ENCODE measurements around the gene PIGM. TPM values are rescaled to one million over a fixed set of nuclear protein-coding genes. Genes with fewer than 3 reads are reported as not detected.

Gene PIGM
- polyA plus RNA-seq, 4 donors: 1.1 to 16.2 (median 2.7) TPM

GRCh38 chr1:159986531-159986930, 45.3 kb downstream of the PIGM start:
- peak in 1 of 2 donors; percentile 50 for DNase-seq
- no peak overlapping the region for H3K27ac ChIP-seq (ENCODE audit: low read depth in 1 of 3, low read length in 2 of 3)
- H3K9me3 ChIP-seq (ENCODE audit: control insufficient read depth in 2 of 2, insufficient read depth in 1 of 2, low read depth in 1 of 2, low read length in 1 of 2): peaks cover 0 to 9% of the 10 kb centered on the region in 2 donors
- peaks cover 2 to 4% (median 4%) of the 10 kb centered on the region in 3 donors for H3K4me1 ChIP-seq (ENCODE audit: control insufficient read depth in 3 of 3, insufficient read depth in 2 of 3, low read depth in 1 of 3, low read length in 2 of 3)
- H3K36me3 ChIP-seq (ENCODE audit: control insufficient read depth in 3 of 3, insufficient read depth in 2 of 3, low read depth in 1 of 3, low read length in 3 of 3): peaks cover 0 to 6% (median 1%) of the 10 kb centered on the region in 3 donors
- no peak overlapping the region for H3K4me3 ChIP-seq (ENCODE audit: low read depth in 1 of 3, low read length in 3 of 3)
- H3K27me3 ChIP-seq (ENCODE audit: control insufficient read depth in 3 of 3, insufficient read depth in 3 of 3, low read length in 3 of 3): no peaks in the 10 kb centered on the region
- FAIRE-seq: no peak
- 19 to 70% (median 35%) methylated on average over 1 of the region's 1 CpG for WGBS, 3 donors

- FAIRE-seq: no peak
- Histone ChIP-seq H3K27ac (ENCODE audit: low read depth in 1 of 3, low read length in 2 of 3) (no peak overlapping the region), H3K4me3 (ENCODE audit: low read depth in 1 of 3, low read length in 3 of 3) (no peak overlapping the region), H3K4me1 (ENCODE audit: control insufficient read depth in 3 of 3, insufficient read depth in 2 of 3, low read depth in 1 of 3, low read length in 2 of 3) (peaks cover 2 to 4% (median 4%) of the 10 kb centered on the region in 3 donors), H3K9me3 (ENCODE audit: control insufficient read depth in 2 of 2, insufficient read depth in 1 of 2, low read depth in 1 of 2, low read length in 1 of 2) (peaks cover 0 to 9% of the 10 kb centered on the region in 2 donors), H3K27me3 (ENCODE audit: control insufficient read depth in 3 of 3, insufficient read depth in 3 of 3, low read length in 3 of 3) (no peaks in the 10 kb centered on the region), H3K36me3 (ENCODE audit: control insufficient read depth in 3 of 3, insufficient read depth in 2 of 3, low read depth in 1 of 3, low read length in 3 of 3) (peaks cover 0 to 10% (median 4%) of the 10 kb centered on the region in 3 donors)
- 78 to 91% (median 79%) methylated on average over 2 of the region's 2 CpGs for WGBS, 3 donors
- no peak for DNase-seq
Observed at GRCh38 chr1:159986093-159986492, 45.7 kb downstream of the PIGM start.

GRCh38 chr1:159985473-159985872, 46.3 kb downstream of the PIGM start:
- FAIRE-seq (no peak), DNase-seq (no peak)
- Histone ChIP-seq H3K4me1 (ENCODE audit: control insufficient read depth in 3 of 3, insufficient read depth in 2 of 3, low read depth in 1 of 3, low read length in 2 of 3) (peaks cover 2 to 4% (median 4%) of the 10 kb centered on the region in 3 donors), H3K9me3 (ENCODE audit: control insufficient read depth in 2 of 2, insufficient read depth in 1 of 2, low read depth in 1 of 2, low read length in 1 of 2) (peaks cover 0 to 9% of the 10 kb centered on the region in 2 donors), H3K27ac (ENCODE audit: low read depth in 1 of 3, low read length in 2 of 3) (peak overlapping the region in 1 of 3 donors; percentile 17), H3K27me3 (ENCODE audit: control insufficient read depth in 3 of 3, insufficient read depth in 3 of 3, low read length in 3 of 3) (no peaks in the 10 kb centered on the region), H3K36me3 (ENCODE audit: control insufficient read depth in 3 of 3, insufficient read depth in 2 of 3, low read depth in 1 of 3, low read length in 3 of 3) (peaks cover 0 to 16% (median 5%) of the 10 kb centered on the region in 3 donors), H3K4me3 (ENCODE audit: low read depth in 1 of 3, low read length in 3 of 3) (no peak overlapping the region)
- WGBS, 3 donors: 82 to 90% (median 88%) methylated on average over 6 of the region's 6 CpGs

- Histone ChIP-seq H3K27me3 (ENCODE audit: control insufficient read depth in 3 of 3, insufficient read depth in 3 of 3, low read length in 3 of 3) (no peaks in the 10 kb centered on the region), H3K27ac (ENCODE audit: low read depth in 1 of 3, low read length in 2 of 3) (no peak overlapping the region), H3K9me3 (ENCODE audit: control insufficient read depth in 2 of 2, insufficient read depth in 1 of 2, low read depth in 1 of 2, low read length in 1 of 2) (peaks cover 0 to 9% of the 10 kb centered on the region in 2 donors), H3K36me3 (ENCODE audit: control insufficient read depth in 3 of 3, insufficient read depth in 2 of 3, low read depth in 1 of 3, low read length in 3 of 3) (peaks cover 0 to 20% (median 10%) of the 10 kb centered on the region in 3 donors), H3K4me1 (ENCODE audit: control insufficient read depth in 3 of 3, insufficient read depth in 2 of 3, low read depth in 1 of 3, low read length in 2 of 3) (peaks cover 0 to 4% (median 4%) of the 10 kb centered on the region in 3 donors), H3K4me3 (ENCODE audit: low read depth in 1 of 3, low read length in 3 of 3) (no peak overlapping the region)
- DNase-seq (no peak), FAIRE-seq (no peak)
- 68 to 83% (median 70%) methylated on average over 5 of the region's 5 CpGs for WGBS, 3 donors
Observed at GRCh38 chr1:159983681-159984080, 48.1 kb downstream of the PIGM start.

- 60 to 83% (median 72%) methylated on average over 5 to 6 of the region's 6 CpGs for WGBS, 3 donors
Observed at GRCh38 chr1:159982280-159982679, 49.5 kb downstream of the PIGM start.

GRCh38 chr1:159981351-159982055, 50.3 kb downstream of the PIGM start:
- no peak for FAIRE-seq
- whole genome bisulfite sequencing, 3 donors: 87 to 97% (median 95%) methylated on average over 6 of the region's 6 CpGs
- Histone ChIP-seq H3K27ac (ENCODE audit: low read depth in 1 of 3, low read length in 2 of 3) (no peak overlapping the region), H3K9me3 (ENCODE audit: control insufficient read depth in 2 of 2, insufficient read depth in 1 of 2, low read depth in 1 of 2, low read length in 1 of 2) (peaks cover 0 to 2% of the 10 kb centered on the region in 2 donors), H3K36me3 (ENCODE audit: control insufficient read depth in 3 of 3, insufficient read depth in 2 of 3, low read depth in 1 of 3, low read length in 3 of 3) (peaks cover 0 to 24% (median 14%) of the 10 kb centered on the region in 3 donors), H3K4me1 (ENCODE audit: control insufficient read depth in 3 of 3, insufficient read depth in 2 of 3, low read depth in 1 of 3, low read length in 2 of 3) (peaks cover 0 to 4% (median 2%) of the 10 kb centered on the region in 3 donors), H3K27me3 (ENCODE audit: control insufficient read depth in 3 of 3, insufficient read depth in 3 of 3, low read length in 3 of 3) (no peaks in the 10 kb centered on the region), H3K4me3 (ENCODE audit: low read depth in 1 of 3, low read length in 3 of 3) (no peak overlapping the region)
- no peak for DNase-seq

More at GRCh38 chr1:159982280-159982679, 49.5 kb downstream of the PIGM start:
- Histone ChIP-seq H3K27me3 (ENCODE audit: control insufficient read depth in 3 of 3, insufficient read depth in 3 of 3, low read length in 3 of 3) (no peaks in the 10 kb centered on the region), H3K9me3 (ENCODE audit: control insufficient read depth in 2 of 2, insufficient read depth in 1 of 2, low read depth in 1 of 2, low read length in 1 of 2) (peaks cover 0 to 8% of the 10 kb centered on the region in 2 donors), H3K4me3 (ENCODE audit: low read depth in 1 of 3, low read length in 3 of 3) (no peak overlapping the region), H3K36me3 (ENCODE audit: control insufficient read depth in 3 of 3, insufficient read depth in 2 of 3, low read depth in 1 of 3, low read length in 3 of 3) (peaks cover 0 to 24% (median 14%) of the 10 kb centered on the region in 3 donors), H3K27ac (ENCODE audit: low read depth in 1 of 3, low read length in 2 of 3) (no peak overlapping the region), H3K4me1 (ENCODE audit: control insufficient read depth in 3 of 3, insufficient read depth in 2 of 3, low read depth in 1 of 3, low read length in 2 of 3) (peaks cover 0 to 4% (median 4%) of the 10 kb centered on the region in 3 donors)
- DNase-seq: no peak
- no peak for FAIRE-seq

GRCh38 chr1:159980786-159981185, 51.0 kb downstream of the PIGM start:
- no peak for DNase-seq
- Histone ChIP-seq H3K27me3 (ENCODE audit: control insufficient read depth in 3 of 3, insufficient read depth in 3 of 3, low read length in 3 of 3) (no peaks in the 10 kb centered on the region), H3K9me3 (ENCODE audit: control insufficient read depth in 2 of 2, insufficient read depth in 1 of 2, low read depth in 1 of 2, low read length in 1 of 2) (no peaks in the 10 kb centered on the region), H3K4me3 (ENCODE audit: low read depth in 1 of 3, low read length in 3 of 3) (no peak overlapping the region), H3K4me1 (ENCODE audit: control insufficient read depth in 3 of 3, insufficient read depth in 2 of 3, low read depth in 1 of 3, low read length in 2 of 3) (peaks cover 0 to 4% (median 2%) of the 10 kb centered on the region in 3 donors), H3K27ac (ENCODE audit: low read depth in 1 of 3, low read length in 2 of 3) (no peak overlapping the region), H3K36me3 (ENCODE audit: control insufficient read depth in 3 of 3, insufficient read depth in 2 of 3, low read depth in 1 of 3, low read length in 3 of 3) (peaks cover 0 to 24% (median 14%) of the 10 kb centered on the region in 3 donors)
- FAIRE-seq: no peak
- WGBS, 3 donors: 93 to 99% (median 95%) methylated on average over 7 of the region's 7 CpGs

GRCh38 chr1:159980076-159980475, 51.7 kb downstream of the PIGM start:
- 70 to 84% (median 76%) methylated on average over 6 of the region's 6 CpGs for WGBS, 3 donors
- no peaks in the 10 kb centered on the region for H3K27me3 ChIP-seq (ENCODE audit: control insufficient read depth in 3 of 3, insufficient read depth in 3 of 3, low read length in 3 of 3)
- H3K36me3 ChIP-seq (ENCODE audit: control insufficient read depth in 3 of 3, insufficient read depth in 2 of 3, low read depth in 1 of 3, low read length in 3 of 3): peaks cover 0 to 24% (median 14%) of the 10 kb centered on the region in 3 donors
- H3K4me3 ChIP-seq (ENCODE audit: low read depth in 1 of 3, low read length in 3 of 3): no peak overlapping the region
- H3K4me1 ChIP-seq (ENCODE audit: control insufficient read depth in 3 of 3, insufficient read depth in 2 of 3, low read depth in 1 of 3, low read length in 2 of 3): no peaks in the 10 kb centered on the region
- FAIRE-seq: no peak
- no peaks in the 10 kb centered on the region for H3K9me3 ChIP-seq (ENCODE audit: control insufficient read depth in 2 of 2, insufficient read depth in 1 of 2, low read depth in 1 of 2, low read length in 1 of 2)
- no peak for DNase-seq
- H3K27ac ChIP-seq (ENCODE audit: low read depth in 1 of 3, low read length in 2 of 3): no peak overlapping the region

Data from small intestine (tissue), 7 donors.